Measurements from ENCODE around the gene SH3RF3.

Gene SH3RF3

GRCh38 chr2:109382226-109382895, 253.4 kb downstream of the SH3RF3 start:
- DNase-seq: no peak

- DNase-seq: peak; percentile 45
Observed at GRCh38 chr2:109382951-109383350, 253.9 kb downstream of the SH3RF3 start.

GRCh38 chr2:109383505-109384307, 254.7 kb downstream of the SH3RF3 start:
- DNase-seq: no peak

GRCh38 chr2:109384308-109385271, 255.6 kb downstream of the SH3RF3 start:
- DNase-seq: no peak

GRCh38 chr2:109385506-109385905, 256.5 kb downstream of the SH3RF3 start:
- DNase-seq: no peak

GRCh38 chr2:109386004-109386695, 257.1 kb downstream of the SH3RF3 start:
- no peak for DNase-seq

GRCh38 chr2:109387221-109387735, 258.3 kb downstream of the SH3RF3 start:
- no peak for DNase-seq

GRCh38 chr2:109387778-109388469, 258.9 kb downstream of the SH3RF3 start:
- no peak for DNase-seq

- no peak for DNase-seq
Observed at GRCh38 chr2:109391243-109391642, 262.2 kb downstream of the SH3RF3 start.

- DNase-seq: no peak
Observed at GRCh38 chr2:109392140-109392539, 263.1 kb downstream of the SH3RF3 start.

- DNase-seq: no peak
Observed at GRCh38 chr2:109392816-109393661, 264.0 kb downstream of the SH3RF3 start.

- no peak for DNase-seq
Observed at GRCh38 chr2:109393662-109393972, 264.6 kb downstream of the SH3RF3 start.

GRCh38 chr2:109395494-109396201, 266.6 kb downstream of the SH3RF3 start:
- DNase-seq: no peak

GRCh38 chr2:109396202-109397180, 267.5 kb downstream of the SH3RF3 start:
- DNase-seq: no peak

- no peak for DNase-seq
Observed at GRCh38 chr2:109397893-109398292, 268.9 kb downstream of the SH3RF3 start.

- no peak for DNase-seq
Observed at GRCh38 chr2:109398366-109399015, 269.5 kb downstream of the SH3RF3 start.

- no peak for DNase-seq
Observed at GRCh38 chr2:109399066-109399465, 270.1 kb downstream of the SH3RF3 start.

GRCh38 chr2:109400102-109400501, 271.1 kb downstream of the SH3RF3 start:
- no peak for DNase-seq

All from amniotic stem cell (primary cell).